ENCODE data around the gene AKIRIN2.
"Not testable (repeated sequence)": the region's sequence is repeated elsewhere in the genome, so short reads cannot be mapped to it uniquely, and the experiment has no call there.

Gene AKIRIN2

GRCh38 chr6:87706187-87706966, 4.3 kb upstream of the AKIRIN2 start:
- peak; percentile 22 for DNase-seq (ENCODE audit: low spot score)
- POLR2A ChIA-PET (ENCODE audit: low non-redundant PET) = no interaction called here
- H3K27ac ChIP-seq = no peak overlapping the region
- TF ChIP-seq, protein P1, sequence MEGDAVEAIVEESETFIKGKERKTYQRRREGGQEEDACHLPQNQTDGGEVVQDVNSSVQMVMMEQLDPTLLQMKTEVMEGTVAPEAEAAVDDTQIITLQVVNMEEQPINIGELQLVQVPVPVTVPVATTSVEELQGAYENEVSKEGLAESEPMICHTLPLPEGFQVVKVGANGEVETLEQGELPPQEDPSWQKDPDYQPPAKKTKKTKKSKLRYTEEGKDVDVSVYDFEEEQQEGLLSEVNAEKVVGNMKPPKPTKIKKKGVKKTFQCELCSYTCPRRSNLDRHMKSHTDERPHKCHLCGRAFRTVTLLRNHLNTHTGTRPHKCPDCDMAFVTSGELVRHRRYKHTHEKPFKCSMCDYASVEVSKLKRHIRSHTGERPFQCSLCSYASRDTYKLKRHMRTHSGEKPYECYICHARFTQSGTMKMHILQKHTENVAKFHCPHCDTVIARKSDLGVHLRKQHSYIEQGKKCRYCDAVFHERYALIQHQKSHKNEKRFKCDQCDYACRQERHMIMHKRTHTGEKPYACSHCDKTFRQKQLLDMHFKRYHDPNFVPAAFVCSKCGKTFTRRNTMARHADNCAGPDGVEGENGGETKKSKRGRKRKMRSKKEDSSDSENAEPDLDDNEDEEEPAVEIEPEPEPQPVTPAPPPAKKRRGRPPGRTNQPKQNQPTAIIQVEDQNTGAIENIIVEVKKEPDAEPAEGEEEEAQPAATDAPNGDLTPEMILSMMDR (conservative IDR thresholded peaks at IDR 0.05; ENCODE audit: low read depth) = no peak
- CTCF ChIA-PET = no interaction called here

- TF ChIP-seq, protein P1 (conservative IDR thresholded peaks at IDR 0.05; ENCODE audit: low read depth) = no peak
- no peak for DNase-seq (ENCODE audit: low spot score)
- ChIA-PET POLR2A (ENCODE audit: low non-redundant PET) (no interaction called here), CTCF (no interaction called here)
- no peak overlapping the region for H3K27ac ChIP-seq
These were observed 3.1 kb upstream of the AKIRIN2 start for GRCh38 chr6:87705070-87705691.

GRCh38 chr6:87703039-87703438, 1.0 kb upstream of the AKIRIN2 start:
- DNase-seq (ENCODE audit: low spot score); CTCF ChIA-PET: not testable (repeated sequence)
- POLR2A ChIA-PET (ENCODE audit: low non-redundant PET) = interaction anchor here (1.2 kb wide), 1 partner anchor 16 kb away, joined by 3 read pairs; no protein-coding TSS in a partner anchor
- H3K27ac ChIP-seq = peak overlapping the region; percentile 83

GRCh38 chr6:87702589-87702945, 534 bp upstream of the AKIRIN2 start:
- peak overlapping the region; percentile 97 for H3K27ac ChIP-seq

GRCh38 chr6:87701344-87701675, 723 bp downstream of the AKIRIN2 start:
- TF ChIP-seq, protein P1 (conservative IDR thresholded peaks at IDR 0.05; ENCODE audit: low read depth) = no peak
- POLR2A ChIA-PET (ENCODE audit: low non-redundant PET) = interaction anchor here (0.5 kb wide), 1 partner anchor 29 kb away, joined by 3 read pairs; no protein-coding TSS in a partner anchor
- DNase-seq (ENCODE audit: low spot score) = no peak
- CTCF ChIA-PET = interaction anchor here (0.7 kb wide), 1 partner anchor 13 kb away, joined by 3 read pairs; no protein-coding TSS in a partner anchor
- H3K27ac ChIP-seq = peak overlapping the region; percentile 97

More at GRCh38 chr6:87702589-87702945, 534 bp upstream of the AKIRIN2 start:
- CTCF ChIA-PET = interaction anchor here (0.9 kb wide), 1 partner anchor 65 kb away, joined by 4 read pairs; no protein-coding TSS in a partner anchor
- peak; percentile 51 for DNase-seq (ENCODE audit: low spot score)
- TF ChIP-seq, protein P1 (conservative IDR thresholded peaks at IDR 0.05; ENCODE audit: low read depth) = no peak
- POLR2A ChIA-PET (ENCODE audit: low non-redundant PET) = interaction anchor here (0.7 to 1.2 kb wide), 2 partner anchors 16 to 34 kb away, joined by 3 to 4 read pairs; no protein-coding TSS in a partner anchor

GRCh38 chr6:87700397-87701343, 1.4 kb downstream of the AKIRIN2 start:
- peak; percentile 63 for DNase-seq (ENCODE audit: low spot score)
- POLR2A ChIA-PET (ENCODE audit: low non-redundant PET) = no interaction called here
- H3K27ac ChIP-seq = peak overlapping the region; percentile 97
- TF ChIP-seq, protein P1 (conservative IDR thresholded peaks at IDR 0.05; ENCODE audit: low read depth) = no peak
- CTCF ChIA-PET = interaction anchor here (0.6 kb wide), 1 partner anchor 120 kb away, joined by 5 read pairs; no protein-coding TSS in a partner anchor

Measured in RWPE1 (cell line).